Cortex of kidney (tissue), 1 donor: Measurements from ENCODE around the gene SPOP.

Experiments used
- DNase-seq: peaks from one replicate; lab custom pipeline; 2025; lab: John Stamatoyannopoulos, UW

SPOP gene

DNA sequence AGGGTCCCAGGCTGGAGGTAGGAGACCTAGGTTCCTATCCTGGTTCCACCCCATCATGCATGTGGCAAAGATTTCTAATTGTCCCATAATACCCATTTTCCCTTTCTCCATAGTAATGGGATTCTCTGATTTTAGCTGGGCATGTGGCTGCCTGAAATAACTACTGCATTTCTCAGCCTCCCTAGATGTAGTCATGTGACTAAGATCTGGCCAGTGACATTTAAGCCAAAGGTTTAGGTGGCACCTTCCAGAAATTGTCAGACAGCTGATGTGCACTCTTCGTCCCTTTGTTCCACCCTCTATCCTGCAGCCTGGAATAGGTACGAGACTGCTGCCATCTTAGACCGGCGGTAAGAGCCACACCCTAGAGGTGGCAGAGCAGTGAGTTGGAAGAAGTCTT lies 94.0 kb downstream of the SPOP start:
- DNase-seq = no peak

DNA sequence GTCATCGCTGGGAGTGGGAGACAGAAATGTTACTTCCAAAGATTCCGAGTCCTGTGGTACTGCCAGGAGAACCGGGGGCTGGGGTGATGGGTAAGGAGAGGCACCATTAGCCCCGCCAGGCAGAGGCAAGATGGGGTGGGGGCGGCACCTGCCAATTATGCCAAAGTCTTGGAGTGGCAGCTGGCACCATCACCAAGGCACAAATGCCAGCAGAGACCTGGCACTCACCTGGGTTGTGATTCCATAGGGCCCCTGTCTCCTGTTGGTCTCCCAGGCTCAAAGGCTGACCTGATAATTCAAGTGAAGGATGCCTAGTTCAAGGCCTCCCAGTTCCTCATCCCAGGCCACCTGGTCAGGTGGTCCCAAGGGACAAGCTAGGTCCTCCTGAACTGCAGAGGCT lies 94.7 kb downstream of the SPOP start:
- DNase-seq = no peak

DNA sequence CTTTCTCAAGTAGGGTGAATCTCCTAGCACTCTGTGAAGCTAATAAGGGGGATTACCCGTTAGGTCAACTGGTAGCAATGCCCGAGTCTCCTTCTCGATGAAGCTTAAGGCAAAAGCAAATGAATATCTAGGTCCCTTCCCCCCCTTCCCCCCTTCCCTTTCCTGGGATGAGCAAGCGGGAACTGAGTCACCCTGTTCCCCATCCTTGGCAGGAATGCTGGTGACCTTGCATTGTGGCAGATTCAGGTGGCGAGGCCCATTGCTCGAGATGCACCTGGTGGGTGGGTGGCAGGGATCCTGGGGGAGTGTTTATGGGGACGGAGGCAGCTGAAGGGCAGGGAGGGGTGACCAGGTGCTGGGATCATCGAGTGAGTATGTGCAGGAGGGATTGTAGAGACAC lies 95.1 kb downstream of the SPOP start:
- DNase-seq = no peak

DNA sequence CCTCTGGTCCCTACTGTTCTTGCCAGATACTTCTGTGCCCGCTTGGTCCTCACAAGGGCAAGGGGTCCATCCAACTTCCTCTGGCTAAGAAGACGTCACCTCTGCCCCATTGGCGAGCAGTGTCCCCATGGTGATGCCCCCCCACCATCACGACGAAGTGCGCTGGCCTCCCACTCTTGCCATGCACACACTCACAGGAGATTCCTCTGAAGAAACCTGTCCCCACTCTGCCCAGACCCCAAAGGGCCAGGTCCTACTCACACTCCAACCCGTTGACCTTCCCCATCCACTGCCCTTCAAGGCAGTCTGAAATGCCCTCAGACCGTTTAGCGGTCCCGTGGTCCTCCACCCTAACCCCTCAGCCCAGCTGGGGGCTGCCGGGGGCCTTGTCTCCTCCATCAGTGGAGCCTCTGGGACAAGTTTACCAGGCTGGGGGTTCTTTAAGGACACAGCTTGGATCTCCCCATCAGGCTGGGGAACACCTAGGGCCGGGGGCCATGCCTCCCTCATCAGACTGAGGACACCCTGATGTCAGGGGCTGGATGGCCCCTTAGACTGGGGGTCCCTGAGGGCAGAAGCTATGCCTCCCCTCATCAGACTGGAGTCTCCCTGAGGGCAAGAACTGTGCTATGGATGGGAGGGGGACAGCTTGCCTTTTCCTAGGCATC lies 95.7 kb downstream of the SPOP start:
- no peak for DNase-seq

DNA sequence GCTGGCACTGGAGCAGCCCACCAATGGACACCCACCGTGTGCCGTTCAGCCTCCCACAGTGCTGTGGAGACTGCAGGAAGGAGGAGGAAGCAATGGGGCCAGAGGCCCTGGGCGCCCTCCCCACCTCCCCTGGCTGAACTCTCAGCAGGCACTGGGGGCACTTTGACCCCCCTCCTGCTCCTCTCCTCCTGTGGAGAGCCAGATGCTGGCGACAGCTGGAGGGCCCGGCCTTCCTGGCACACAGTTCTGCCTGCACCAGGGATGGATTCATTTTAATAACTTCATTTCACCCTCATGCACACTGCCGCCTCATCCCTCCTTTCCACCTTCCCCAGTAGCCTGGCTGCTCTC lies 96.3 kb downstream of the SPOP start:
- DNase-seq = no peak

DNA sequence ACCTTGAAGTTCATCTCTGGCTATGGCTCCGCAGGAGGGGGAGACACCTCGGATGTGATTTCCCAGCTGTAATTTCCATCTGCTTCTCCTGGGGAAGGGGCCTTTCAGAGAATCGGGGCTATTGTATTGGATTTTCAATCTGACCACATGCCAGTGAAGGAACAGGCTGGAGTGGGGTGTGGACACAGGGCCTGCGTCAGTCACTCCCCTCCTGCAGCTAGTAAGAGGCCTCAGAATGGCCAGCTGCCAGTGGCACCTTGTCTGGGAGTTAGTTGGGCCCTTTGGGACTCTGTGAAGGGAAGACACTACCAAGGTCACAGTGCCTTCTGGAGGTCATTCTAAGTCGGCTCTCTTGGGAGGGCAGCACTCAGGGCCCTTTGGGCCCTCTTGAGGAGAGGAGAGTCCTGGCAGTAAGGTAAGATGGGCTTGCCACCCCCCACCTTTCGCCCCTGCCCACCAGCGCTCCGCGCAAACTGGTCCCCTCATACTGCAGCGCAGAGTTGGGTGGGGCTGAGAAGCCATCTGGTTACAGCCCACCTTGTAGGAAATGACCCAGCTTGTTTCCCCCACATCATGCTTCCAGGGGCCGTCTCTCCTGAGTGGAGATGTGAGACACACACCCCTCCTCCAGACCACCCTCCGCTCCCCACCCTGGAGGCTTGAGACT lies 96.8 kb downstream of the SPOP start:
- DNase-seq = no peak

DNA sequence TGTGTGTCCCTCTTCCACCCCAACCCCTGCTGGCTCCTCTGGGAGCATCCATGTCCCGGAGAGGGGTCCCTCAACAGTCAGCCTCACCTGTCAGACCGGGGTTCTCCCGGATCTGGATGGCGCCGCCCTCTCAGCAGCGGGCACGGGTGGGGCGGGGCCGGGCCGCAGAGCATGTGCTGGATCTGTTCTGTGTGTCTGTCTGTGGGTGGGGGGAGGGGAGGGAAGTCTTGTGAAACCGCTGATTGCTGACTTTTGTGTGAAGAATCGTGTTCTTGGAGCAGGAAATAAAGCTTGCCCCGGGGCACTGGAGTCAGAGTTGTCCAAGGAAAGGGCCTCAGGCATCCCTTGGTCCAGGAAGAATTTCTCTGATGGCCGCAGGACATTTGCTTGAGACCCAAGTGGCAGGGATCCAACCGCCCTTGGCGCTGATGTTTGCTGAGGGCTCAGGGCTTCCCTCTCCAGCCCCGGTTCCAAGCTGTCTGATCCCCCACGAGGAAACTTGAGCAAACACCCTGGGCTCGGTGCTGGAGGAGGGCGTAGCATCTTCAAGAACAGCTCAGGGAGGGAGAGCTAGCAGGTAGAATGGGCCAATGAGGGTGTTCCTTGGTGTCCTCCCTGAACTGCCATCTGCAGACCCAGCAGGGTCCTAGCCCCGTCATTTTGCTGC lies 97.7 kb downstream of the SPOP start:
- DNase-seq = no peak

DNA sequence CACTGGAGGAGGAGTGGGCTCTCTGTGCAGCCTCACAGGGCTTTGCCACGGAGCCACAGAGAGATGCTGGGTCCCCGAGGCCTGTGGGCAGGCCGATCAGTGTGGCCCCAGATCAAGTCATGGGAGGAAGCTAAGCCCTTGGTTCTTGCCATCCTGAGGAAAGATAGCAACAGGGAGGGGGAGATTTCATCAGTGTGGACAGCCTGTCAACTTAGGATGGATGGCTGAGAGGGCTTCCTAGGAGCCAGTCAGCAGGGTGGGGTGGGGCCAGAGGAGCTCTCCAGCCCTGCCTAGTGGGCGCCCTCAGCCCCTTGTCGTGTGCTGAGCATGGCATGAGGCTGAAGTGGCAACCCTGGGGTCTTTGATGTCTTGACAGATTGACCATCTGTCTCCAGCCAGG lies 98.4 kb downstream of the SPOP start:
- no peak for DNase-seq

DNA sequence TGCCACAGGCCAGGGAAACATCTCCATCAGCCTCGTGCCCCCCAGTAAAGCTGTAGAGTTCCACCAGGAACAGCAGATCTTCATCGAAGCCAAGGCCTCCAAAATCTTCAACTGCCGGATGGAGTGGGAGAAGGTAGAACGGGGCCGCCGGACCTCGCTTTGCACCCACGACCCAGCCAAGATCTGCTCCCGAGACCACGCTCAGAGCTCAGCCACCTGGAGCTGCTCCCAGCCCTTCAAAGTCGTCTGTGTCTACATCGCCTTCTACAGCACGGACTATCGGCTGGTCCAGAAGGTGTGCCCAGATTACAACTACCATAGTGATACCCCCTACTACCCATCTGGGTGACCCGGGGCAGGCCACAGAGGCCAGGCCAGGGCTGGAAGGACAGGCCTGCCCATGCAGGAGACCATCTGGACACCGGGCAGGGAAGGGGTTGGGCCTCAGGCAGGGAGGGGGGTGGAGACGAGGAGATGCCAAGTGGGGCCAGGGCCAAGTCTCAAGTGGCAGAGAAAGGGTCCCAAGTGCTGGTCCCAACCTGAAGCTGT lies 98.9 kb downstream of the SPOP start:
- DNase-seq = no peak

DNA sequence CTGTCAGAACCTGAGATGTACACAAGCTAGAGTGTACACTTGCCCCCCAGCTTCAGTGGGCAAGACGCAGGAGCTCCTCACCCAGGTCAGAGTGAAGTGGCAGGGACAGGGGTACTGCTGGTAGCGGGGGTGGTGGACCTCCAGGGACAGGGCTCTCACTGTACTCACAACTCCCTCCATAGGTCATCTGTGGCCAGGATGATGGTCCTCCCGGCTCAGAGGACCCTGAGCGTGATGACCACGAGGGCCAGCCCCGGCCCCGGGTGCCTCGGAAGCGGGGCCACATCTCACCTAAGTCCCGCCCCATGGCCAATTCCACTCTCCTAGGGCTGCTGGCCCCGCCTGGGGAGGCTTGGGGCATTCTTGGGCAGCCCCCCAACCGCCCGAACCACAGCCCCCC lies 99.5 kb downstream of the SPOP start:
- no peak for DNase-seq

DNA sequence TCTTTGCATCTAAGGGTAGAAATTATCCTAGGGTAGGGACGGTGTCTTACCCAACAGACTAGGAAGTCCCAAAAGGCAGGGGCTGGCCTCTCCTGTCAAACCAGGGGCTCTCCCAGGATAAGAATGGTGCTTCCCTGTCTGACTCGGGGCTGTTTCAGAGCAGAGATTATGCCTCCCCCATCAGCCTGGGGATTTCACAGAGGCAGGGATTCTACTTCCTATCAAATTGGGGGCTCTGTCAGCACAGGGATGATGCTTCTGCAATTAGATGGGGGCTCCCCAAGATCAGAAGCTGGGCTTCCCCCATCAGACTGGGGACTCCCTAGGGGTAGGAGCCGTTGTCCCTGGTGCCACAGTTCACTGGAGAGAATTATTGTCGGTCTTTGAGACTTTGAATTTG lies 99.9 kb downstream of the SPOP start:
- DNase-seq = no peak

DNA sequence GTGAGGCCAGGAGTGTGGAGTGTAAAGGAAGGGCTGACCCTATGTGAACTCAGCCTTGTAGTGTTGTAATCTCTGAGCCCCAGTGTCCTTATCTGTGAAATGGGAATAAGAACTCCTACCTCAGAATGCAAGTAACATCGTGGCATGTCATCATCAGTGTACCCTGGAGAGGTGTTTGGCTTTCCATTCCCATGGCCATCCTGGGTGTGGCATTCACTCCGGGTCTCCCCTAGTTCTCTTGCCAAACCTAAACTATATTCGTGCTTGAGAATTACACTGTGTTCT lies 100.3 kb downstream of the SPOP start:
- no peak for DNase-seq

DNA sequence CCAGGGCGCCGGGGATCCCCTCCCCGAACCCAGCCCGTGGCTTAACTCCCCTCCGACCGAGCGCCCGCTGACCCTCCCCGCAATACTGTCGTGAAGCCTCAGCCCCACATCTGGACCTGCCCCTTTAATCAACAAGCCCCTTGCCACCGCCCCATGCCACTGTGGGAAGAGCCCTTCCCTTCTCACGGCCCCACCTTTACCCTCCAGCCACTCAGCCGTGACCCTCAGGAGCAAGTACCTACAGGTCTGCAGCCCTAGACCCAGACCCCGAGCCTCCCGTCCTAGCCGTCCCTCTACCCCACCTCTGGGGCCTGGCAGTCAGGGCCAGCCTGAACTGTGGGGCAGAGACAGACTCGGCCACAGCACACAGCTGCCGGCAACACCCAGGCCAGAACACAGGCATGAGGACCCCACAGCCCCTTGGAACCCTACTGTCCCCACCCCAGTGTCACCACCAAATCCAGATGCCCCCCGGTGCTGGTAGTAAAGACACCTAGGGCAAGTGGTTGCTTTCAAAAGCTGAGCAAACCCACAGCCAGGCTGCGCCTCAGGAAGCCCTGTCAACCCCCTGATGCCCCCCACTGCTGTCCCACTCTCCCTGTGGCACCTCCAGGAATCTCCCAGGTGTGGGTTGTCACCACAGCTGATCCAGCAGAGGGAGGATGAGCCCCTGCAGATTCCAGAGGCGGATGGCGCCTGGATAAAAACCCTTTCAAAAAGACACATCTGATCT lies 100.8 kb downstream of the SPOP start:
- no peak for DNase-seq

DNA sequence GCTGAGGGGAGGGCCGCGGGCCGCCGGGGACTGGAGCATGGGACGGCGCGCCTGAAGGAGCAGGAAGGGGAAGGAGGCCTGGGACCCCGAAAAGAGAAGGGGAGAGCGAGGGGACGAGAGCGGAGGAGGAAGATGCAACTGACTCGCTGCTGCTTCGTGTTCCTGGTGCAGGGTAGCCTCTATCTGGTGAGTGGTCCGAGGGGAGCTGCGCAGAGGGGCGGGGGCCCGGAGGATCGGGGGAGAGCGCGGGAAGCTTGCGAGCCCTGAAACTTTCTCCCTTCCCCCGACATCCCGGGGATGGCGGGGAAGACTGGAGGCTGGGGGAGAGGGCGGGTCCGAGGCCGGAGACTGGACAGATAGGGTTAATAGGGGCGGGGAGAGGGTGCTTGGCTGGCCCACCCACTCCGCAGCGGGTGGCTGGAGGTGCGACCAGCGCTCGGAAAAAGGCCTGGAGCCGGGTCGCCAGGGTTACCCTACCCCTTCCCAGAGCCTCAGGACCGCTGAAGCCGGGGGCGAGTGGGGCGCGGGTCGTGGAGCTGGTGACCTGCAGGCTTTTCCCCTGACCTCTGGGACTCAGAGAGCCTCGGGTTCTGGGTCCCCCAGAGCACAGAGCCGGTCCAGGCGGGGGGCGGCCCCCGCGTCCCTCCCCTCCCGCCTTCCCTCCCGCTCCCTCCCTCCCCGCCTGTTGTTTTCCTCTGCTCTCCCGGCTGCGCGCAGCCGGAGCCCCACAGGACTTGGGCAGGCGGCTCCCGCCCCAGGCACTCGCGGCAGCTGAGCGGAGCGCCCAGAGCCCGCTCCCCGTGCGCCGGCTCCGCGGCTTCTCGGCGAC lies 101.6 kb downstream of the SPOP start:
- no peak for DNase-seq

DNA sequence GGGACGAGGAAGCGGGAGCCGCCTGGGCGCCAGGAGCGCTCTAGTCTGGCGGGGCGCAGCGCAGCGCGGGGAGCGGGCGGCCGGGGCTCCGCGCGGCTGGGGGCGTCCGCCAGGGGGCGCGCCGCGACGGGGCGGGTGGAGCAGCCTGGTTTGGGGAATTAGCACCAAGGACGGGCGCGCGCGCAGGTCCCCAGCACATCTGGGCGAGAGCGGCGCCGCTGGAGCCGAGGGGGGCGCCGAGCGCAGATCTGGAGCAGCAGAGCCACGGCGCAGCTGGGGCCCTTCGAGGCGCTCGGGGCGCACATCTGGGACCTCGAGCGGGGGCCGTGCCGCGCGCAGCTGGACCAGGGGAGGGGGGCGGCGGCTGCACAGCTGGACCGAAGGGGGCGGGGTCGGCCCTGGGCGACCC lies 102.2 kb downstream of the SPOP start, which contains the start of gene NXPH3:
Gene NXPH3 (plus strand): TSS at position 193 of the 409 bp plus-strand sequence. CDS start 349 bp downstream, outside the sequence.
- no peak for DNase-seq

DNA sequence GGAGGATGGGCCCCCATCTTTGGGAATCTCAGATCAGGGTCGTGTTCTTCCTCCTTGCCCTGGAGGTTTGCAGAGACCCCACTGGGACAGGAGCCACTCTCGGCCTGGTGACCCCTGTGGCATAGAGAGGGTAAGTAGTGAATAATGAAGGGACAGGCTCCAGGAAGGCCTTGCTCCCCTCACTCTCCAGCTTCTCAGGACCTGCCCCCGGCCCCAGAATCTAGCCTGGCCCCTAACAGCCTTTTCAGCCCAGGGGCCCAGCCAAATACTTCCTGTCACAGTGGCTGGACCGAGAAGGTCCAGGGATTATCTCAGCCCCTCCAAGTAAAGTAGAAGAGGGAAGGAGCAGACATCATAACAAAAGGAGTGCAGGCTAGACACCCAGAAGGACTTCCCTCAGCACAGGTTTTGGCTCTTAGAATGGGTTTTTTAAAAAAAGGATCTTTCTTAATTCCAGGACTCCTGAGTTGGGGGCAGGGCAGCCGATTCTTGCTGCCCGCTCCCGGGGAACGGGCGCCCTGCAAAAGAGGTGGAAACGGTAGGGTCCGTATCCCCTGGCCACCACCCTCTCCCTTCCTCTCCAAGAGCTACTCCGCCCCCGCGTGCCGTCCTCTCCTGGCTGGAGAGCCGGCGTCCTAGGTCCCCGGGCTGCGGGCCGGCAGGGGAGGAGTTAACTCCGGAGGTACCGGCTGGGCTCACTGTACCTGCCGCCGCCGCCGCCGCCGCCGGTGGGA lies 102.8 kb downstream of the SPOP start:
- DNase-seq = no peak

DNA sequence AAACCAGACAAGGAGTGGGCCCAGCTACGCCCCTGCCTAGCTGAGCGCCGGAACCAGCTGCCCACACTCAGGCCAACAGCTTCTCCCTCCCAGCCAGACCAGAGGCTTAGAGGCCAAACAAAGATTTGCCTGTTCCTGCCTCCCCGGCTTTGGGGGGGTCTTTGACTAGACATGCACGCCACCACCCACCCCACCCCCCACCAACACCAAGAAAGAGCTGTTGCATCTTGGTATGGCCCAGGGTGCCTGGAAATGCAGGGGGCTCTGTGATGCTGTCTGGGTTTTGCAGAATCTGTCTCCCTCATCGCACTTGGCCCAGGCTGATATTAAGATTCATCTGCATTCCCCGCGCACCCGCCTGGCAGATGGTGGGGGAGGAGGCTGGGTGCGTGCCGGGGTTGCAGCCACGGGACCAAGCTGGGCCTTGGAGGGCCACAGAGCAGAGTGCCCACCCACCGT lies 103.5 kb downstream of the SPOP start:
- DNase-seq = no peak

DNA sequence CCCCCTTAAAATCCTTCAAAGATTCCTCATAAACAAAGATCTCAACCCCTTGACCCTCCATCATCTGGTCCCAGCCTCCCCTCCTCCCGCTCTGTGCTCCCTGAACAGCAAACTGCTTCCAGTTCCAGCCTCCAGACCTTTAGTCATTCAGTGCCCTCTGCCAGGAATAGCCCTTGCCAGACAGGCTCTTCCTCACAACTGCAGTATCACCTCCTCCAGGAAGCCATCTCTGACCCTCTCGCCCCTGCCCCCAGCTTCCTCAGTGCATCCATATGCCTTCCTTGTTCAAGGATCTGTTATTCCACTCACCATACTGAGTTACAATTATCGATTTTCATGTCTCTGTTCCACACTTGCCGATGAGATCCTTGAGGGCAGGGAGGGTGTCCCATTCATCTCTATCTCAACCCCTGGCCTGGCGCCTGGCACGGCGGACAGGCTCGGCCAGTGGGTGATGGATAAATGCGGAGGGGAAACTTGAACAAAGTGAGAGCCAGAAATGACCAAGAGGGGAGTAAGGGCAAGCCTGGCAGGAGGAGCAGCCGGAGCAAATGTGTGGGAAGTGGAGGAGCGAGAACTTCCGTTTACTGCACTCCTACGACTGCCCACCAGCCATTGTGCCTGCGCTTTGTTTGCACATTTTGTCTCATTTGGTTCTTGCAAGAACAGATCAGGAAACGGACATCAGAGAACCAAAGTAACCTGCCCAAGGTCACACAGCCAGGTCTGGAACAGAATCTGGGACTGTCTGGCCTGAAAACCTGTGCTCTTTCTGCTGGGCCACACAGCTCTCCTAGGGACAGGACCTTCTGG lies 104.2 kb downstream of the SPOP start:
- no peak for DNase-seq

DNA sequence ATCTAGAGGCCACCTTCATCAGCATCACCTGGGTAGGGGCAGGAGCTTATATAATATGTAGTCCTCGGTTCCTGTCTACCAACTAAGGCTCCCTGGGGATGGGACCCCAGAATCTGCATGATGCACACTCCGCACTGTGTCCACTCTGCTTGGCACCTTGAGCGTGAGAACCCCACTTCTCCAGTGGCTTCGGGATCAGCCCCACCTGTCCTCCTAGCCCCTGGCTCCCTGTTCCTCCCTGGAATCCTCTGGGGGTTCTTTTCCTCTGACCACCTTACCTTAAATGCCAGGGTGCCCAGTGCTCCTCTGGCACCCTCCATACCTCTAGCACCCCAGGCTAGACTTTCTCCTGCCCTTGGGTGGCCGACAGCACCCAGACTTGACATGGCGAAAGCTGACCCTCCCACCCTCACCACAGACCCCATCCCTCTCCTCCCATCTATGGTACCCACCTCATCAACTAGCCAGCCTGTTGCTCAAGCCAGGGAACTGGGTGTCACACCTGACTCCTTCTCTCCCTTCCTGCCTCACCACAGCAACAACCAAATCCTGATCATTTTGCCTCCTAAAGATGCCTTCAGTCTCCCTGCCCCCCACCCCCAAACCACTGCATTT lies 105.0 kb downstream of the SPOP start:
- DNase-seq = no peak

DNA sequence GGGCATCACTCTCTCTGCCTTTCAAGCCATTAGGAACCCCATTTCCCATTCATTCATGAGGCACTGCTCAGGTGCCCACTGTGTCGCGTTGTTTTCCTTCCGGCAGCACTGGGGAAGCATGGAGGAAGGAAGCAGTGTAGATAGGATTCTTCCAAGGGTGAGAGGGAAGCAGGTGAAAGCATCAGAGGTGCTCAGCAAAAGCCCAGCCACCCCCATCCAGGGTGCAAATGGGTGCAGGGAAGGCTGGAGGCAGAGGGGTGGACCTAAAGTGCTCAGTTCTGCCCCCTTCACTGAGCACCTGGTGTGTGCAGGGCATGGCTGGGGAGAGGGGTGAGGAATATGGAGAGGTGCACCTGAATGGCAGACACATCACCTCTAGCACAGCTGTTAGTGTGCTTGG lies 105.7 kb downstream of the SPOP start:
- DNase-seq = no peak
